ENCODE measurements around the gene KCNG2.

KCNG2 gene

DNA sequence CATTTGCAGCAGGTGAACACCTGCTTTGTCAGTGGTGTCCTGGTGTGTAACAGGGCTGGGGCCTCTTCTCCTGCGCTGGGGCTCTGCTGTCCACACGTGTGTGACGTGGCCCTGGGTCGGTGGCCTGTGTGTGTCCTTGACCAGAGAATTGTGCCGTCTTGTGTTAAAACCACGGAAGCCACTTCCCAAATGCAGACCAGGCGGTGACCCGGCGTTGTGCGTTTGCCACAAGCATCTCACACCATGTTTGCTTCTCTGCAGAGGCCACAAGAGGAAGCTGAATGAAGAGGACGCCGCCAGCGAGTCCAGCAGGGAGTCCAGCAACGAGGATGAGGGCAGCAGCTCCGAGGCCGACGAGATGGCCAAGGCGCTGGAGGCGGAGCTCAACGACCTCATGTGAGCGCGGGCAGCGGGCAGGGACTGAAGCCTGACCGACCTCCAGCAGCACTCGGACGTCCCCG, 44.3 kb upstream of the KCNG2 start:
- no peak for DNase-seq (ENCODE audit: low read depth)
- TF ChIP-seq, protein P1, sequence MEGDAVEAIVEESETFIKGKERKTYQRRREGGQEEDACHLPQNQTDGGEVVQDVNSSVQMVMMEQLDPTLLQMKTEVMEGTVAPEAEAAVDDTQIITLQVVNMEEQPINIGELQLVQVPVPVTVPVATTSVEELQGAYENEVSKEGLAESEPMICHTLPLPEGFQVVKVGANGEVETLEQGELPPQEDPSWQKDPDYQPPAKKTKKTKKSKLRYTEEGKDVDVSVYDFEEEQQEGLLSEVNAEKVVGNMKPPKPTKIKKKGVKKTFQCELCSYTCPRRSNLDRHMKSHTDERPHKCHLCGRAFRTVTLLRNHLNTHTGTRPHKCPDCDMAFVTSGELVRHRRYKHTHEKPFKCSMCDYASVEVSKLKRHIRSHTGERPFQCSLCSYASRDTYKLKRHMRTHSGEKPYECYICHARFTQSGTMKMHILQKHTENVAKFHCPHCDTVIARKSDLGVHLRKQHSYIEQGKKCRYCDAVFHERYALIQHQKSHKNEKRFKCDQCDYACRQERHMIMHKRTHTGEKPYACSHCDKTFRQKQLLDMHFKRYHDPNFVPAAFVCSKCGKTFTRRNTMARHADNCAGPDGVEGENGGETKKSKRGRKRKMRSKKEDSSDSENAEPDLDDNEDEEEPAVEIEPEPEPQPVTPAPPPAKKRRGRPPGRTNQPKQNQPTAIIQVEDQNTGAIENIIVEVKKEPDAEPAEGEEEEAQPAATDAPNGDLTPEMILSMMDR (conservative IDR thresholded peaks at IDR 0.05; ENCODE audit: low read depth, low read length) = no peak
- no peak overlapping the region for H3K4me3 ChIP-seq (ENCODE audit: low read length)

DNA sequence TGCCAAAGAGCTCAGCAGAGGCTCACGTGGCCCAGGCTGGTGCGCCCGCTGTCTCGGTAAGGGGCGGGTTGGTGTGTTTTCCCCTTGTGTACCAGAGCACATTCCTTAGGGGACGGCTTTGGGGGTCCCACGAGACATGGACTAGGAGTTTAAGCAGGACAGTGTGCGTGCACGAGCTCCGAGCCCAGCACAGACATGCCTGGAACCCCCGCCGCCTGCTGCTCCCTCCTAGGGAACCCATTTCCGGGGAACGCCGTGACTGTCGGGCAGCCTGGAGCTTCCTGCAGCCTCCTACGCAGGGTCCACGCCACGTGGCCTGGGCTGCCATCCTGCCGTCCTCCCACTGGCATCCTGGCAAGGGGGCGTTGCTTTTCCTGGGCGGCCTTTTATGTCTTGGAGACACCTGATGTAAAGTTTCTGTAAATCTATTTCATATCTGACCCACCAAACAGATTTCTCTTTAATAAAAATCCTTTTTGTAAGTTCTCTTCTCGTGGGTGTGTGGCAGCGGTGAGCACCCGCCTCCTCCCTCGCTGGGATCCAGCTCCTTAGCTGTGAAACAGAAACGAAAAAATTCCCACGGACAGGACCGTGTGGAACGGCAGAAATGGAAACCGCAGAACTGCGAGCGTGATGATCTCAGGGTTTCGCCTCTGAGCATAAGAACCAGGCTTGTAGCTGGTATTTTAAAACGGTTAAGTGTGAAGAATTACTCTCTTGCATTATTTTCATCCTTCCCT, 43.5 kb upstream of the KCNG2 start:
- DNase-seq (ENCODE audit: low read depth) = no peak
- no peak overlapping the region for H3K4me3 ChIP-seq (ENCODE audit: low read length)
- TF ChIP-seq, protein P1 (conservative IDR thresholded peaks at IDR 0.05; ENCODE audit: low read depth, low read length) = no peak

DNA sequence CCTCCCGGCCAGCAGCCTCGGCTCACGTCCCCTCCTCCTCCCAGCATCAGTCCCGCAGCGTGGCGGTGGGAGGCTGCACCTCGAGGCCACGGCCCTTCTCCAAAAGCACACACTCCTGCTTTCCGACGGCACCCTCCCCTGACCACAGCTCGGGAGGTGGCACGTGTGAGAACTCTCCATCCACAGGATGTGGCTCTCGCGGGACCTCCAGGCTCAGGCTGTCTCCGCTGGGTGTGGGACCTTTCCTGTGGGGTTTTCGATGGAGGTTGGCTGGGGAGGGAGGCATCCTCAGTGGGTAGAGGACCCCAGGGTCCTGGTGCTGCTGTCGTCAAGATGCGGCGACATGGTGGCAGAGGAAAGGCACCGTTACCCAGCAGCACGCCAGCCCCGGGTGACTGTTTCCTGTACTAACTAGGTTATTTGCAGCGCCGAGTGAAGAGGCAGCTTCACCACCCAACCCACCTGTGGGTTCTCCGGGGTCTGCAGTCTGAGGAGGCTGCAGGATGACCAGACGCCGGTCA, 42.8 kb upstream of the KCNG2 start:
- TF ChIP-seq, protein P1 (conservative IDR thresholded peaks at IDR 0.05; ENCODE audit: low read depth, low read length) = no peak
- no peak for DNase-seq (ENCODE audit: low read depth)
- H3K4me3 ChIP-seq (ENCODE audit: low read length) = no peak overlapping the region

DNA sequence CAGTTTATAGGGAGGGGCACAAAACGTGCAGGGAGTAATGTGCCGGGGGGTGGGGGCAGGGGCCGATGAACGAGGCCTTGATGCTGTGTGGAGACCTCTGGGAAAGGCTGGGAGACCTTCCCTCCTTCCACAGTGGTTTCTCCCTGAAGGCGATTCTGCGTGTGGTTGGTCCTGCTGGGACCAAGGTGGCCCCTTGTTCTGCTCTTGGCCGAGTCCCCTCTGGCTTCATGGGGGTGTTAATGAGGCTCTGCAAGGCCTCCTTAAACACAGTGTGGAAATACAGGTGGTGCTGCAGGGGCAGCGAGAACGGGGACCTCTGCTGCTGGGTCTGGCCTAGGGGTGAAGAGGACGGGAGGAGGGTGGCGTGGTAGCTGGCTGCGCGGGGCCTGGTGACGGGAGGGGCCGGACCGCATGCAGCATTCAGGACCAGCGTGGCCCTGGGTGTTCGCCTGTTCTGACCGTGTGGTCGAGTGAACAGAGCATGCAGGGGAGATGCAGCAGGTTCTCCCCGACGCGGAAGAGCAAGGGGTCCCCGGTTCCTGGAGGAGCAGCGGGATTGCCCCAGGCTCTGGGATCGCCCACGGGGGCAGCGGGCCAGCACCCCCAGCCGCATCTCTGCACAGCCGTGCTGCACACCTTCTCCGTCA, 42.1 kb upstream of the KCNG2 start:
- no peak for DNase-seq (ENCODE audit: low read depth)
- H3K4me3 ChIP-seq (ENCODE audit: low read length) = no peak overlapping the region
- TF ChIP-seq, protein P1 (conservative IDR thresholded peaks at IDR 0.05; ENCODE audit: low read depth, low read length) = no peak

DNA sequence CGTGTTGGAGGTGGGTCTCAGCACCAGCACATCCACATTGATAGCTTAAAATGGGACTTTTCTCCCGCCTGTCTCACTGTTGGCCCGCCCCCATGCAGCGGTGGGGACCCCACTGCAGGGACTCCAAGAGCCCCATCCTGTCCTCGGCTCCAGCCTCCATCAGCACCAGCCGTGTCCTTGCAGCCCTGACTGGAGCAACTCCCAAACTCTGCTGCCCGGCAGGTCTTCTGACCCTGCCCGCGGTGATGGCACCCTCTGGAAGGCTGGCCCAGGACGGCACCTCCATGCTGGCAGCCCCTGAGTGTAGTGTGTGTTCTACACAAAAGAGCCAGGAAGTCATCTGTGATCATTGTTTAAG, 41.6 kb upstream of the KCNG2 start:
- H3K4me3 ChIP-seq (ENCODE audit: low read length) = no peak overlapping the region
- TF ChIP-seq, protein P1 (conservative IDR thresholded peaks at IDR 0.05; ENCODE audit: low read depth, low read length) = no peak
- no peak for DNase-seq (ENCODE audit: low read depth)

- TF ChIP-seq, protein P1 (conservative IDR thresholded peaks at IDR 0.05; ENCODE audit: low read depth, low read length) = no peak
- DNase-seq (ENCODE audit: low read depth) = no peak
- H3K4me3 ChIP-seq (ENCODE audit: low read length) = no peak overlapping the region
These were observed 40.9 kb upstream of the KCNG2 start for GRCh38 chr18:79756826-79757225.

DNA sequence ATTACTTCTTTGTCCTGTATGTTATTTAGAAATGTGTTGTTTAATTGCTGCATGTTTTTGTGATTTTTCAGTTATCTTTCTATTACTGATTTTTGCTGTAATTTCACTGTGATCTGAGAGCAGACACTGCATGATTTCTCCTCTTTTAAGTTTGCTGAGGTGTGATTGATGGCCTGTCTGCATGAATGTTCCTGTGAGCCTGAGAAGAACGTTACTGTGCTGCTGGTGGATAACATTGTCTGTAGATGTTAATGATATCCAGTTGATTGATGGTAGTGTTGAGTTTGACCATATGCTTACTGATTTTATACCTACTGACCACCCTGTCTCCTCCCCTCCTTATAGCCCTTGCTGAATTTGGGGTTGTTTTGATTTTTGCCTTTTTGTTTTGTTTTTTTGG, 37.4 kb upstream of the KCNG2 start:
- no peak for DNase-seq (ENCODE audit: low read depth)

More for the DNA sequence above, 37.4 kb upstream of the KCNG2 start:
- no peak overlapping the region for H3K4me3 ChIP-seq (ENCODE audit: low read length)
- TF ChIP-seq, protein P1 (conservative IDR thresholded peaks at IDR 0.05; ENCODE audit: low read depth, low read length) = no peak

Data from retinal pigment epithelial cell (primary cell).